Calu3 (cell line): Measurements from ENCODE around the gene RIGI. TPM values are rescaled to one million over a fixed set of nuclear protein-coding genes. Genes with fewer than 3 reads are reported as not detected.
"Not testable (repeated sequence)": the region's sequence is repeated elsewhere in the genome, so short reads cannot be mapped to it uniquely, and the experiment has no call there.

Source experiments
- BruUV-seq: library from RNA; stranded (reverse); fragments of 400-500 nt; replicated peaks from 2 replicates; lab custom pipeline; 2021; lab: Mats Ljungman, UMichigan
- CTCF ChIA-PET: fragments of 300-600 bp; sonication (Branson Sonifier 250); formaldehyde crosslinking; loops from one replicate; lab custom pipeline; 2022; ENCODE audit warnings: antibody characterized with exemption; lab: Charles Lee
- DNase-seq: peaks from one replicate; pipeline ENCODE4 v3.0.0; 2022
- H3K27ac Mint-ChIP-seq: one replicate; pipeline ENCODE4 v1.8.0; 2022; ENCODE audit warnings: mixed read lengths; ENCODE audit not compliant: unreplicated experiment
- H3K27me3 Mint-ChIP-seq: one replicate; pipeline ENCODE4 v1.8.0; 2022; ENCODE audit warnings: mixed read lengths; ENCODE audit not compliant: unreplicated experiment
- H3K36me3 Mint-ChIP-seq: one replicate; pipeline ENCODE4 v1.8.0; 2022; ENCODE audit warnings: mild to moderate bottlenecking, moderate library complexity, mixed read lengths; ENCODE audit not compliant: insufficient read depth, unreplicated experiment
- H3K4me1 Mint-ChIP-seq: one replicate; pipeline ENCODE4 v1.8.0; 2022; ENCODE audit warnings: mild to moderate bottlenecking, low read depth, mixed read lengths; ENCODE audit not compliant: unreplicated experiment
- H3K4me3 Mint-ChIP-seq: one replicate; pipeline ENCODE4 v1.8.0; 2022; ENCODE audit warnings: mild to moderate bottlenecking, low read depth, moderate library complexity, mixed read lengths; ENCODE audit not compliant: unreplicated experiment
- H3K9me3 Mint-ChIP-seq: one replicate; pipeline ENCODE4 v1.8.0; 2022; ENCODE audit warnings: low read depth, mixed read lengths; ENCODE audit not compliant: unreplicated experiment
- CTCF ChIP-seq: fragments of 200-600 bp; IDR thresholded peaks from one replicate; pipeline ENCODE4 v1.8.0; 2022; ENCODE audit warnings: antibody characterized with exemption; ENCODE audit not compliant: unreplicated experiment
- intact Hi-C: fragments of 100-400 bp; cut with micrococcal nuclease; formaldehyde crosslinking; loops from one replicate; pipeline ENCODE4 v1.10.0; 2022; ENCODE audit not compliant: unreplicated experiment
- total RNA-seq: library from RNA; stranded (reverse); gene quantifications from 2 replicates; pipeline ENCODE4 v1.2.3, GENCODE V29; 2022

Gene RIGI
- total RNA-seq, 1 experiment from 2014 or later = 24.8 TPM

GRCh38 chr9:32551276-32552051 is 25.5 kb upstream of the RIGI start:
- Mint-ChIP-seq H3K27ac (peak overlapping the region; percentile 94), H3K4me1 (peaks cover 8% of the 10 kb centered on the region), H3K36me3 (peaks cover 31% of the 10 kb centered on the region), H3K27me3 (no peaks in the 10 kb centered on the region), H3K9me3 (no peaks in the 10 kb centered on the region), H3K4me3 (peak overlapping the region; percentile 91)
- peak; percentile 30 for DNase-seq
- no TSS peak for BruUV-seq
- intact Hi-C loops = loop anchor here (2.0 kb wide), 1 partner anchor 21 kb away; the partner anchor contains the start of gene NDUFB6
- TF ChIP-seq CTCF = no peak
- CTCF ChIA-PET = interaction anchor here (0.6 to 3.0 kb wide), 5 partner anchors 21 to 173 kb away, joined by 3 to 11 read pairs (median 6); partner anchors contain the start of gene RIGI

GRCh38 chr9:32550562-32551275 is 24.7 kb upstream of the RIGI start:
- peak; percentile 87 for DNase-seq
- peak overlapping the region; percentile 91 for H3K4me3 Mint-ChIP-seq
- CTCF ChIA-PET = interaction anchor here (0.8 to 3.0 kb wide), 4 partner anchors 21 to 172 kb away, joined by 3 to 11 read pairs (median 6); partner anchors contain the start of gene RIGI
- no peaks in the 10 kb centered on the region for H3K27me3 Mint-ChIP-seq
- intact Hi-C loops = no loop called here
- peak overlapping the region; percentile 94 for H3K27ac Mint-ChIP-seq
- TF ChIP-seq CTCF = no peak
- no TSS peak for BruUV-seq
- no peaks in the 10 kb centered on the region for H3K9me3 Mint-ChIP-seq
- H3K4me1 Mint-ChIP-seq = peaks cover 8% of the 10 kb centered on the region
- H3K36me3 Mint-ChIP-seq = peaks cover 31% of the 10 kb centered on the region

GRCh38 chr9:32550150-32550561 is 24.2 kb upstream of the RIGI start:
- CTCF ChIA-PET = interaction anchor here (0.8 to 3.0 kb wide), 5 partner anchors 22 to 171 kb away, joined by 3 to 11 read pairs (median 6); partner anchors contain the start of genes NDUFB6 and RIGI
- H3K27me3 Mint-ChIP-seq = no peaks in the 10 kb centered on the region
- H3K36me3 Mint-ChIP-seq = peaks cover 31% of the 10 kb centered on the region
- peak overlapping the region; percentile 94 for H3K27ac Mint-ChIP-seq
- BruUV-seq = no TSS peak
- H3K4me3 Mint-ChIP-seq = peak overlapping the region; percentile 91
- no peaks in the 10 kb centered on the region for H3K9me3 Mint-ChIP-seq
- no peak for DNase-seq
- H3K4me1 Mint-ChIP-seq = peaks cover 8% of the 10 kb centered on the region
- no peak for TF ChIP-seq CTCF
- intact Hi-C loops = no loop called here

- H3K4me1 Mint-ChIP-seq, H3K27me3 Mint-ChIP-seq, DNase-seq, H3K4me3 Mint-ChIP-seq, H3K27ac Mint-ChIP-seq, BruUV-seq, H3K9me3 Mint-ChIP-seq, intact Hi-C loops, CTCF ChIA-PET: not testable (repeated sequence)
- H3K36me3 Mint-ChIP-seq = peaks cover 38% of the 10 kb centered on the region
These were observed 22.2 kb upstream of the RIGI start for GRCh38 chr9:32548213-32548612.
